ENCODE data around the gene LIPC.

- TF ChIP-seq CTCF (IDR thresholded peaks at IDR 0.05; ENCODE audit: borderline replicate concordance, extremely low read depth, low read length, poor library complexity, severe bottlenecking) = no peak
- TF ChIP-seq EZH2 (IDR thresholded peaks at IDR 0.05; ENCODE audit: borderline replicate concordance, low read depth, low read length, severe bottlenecking) = no peak
Measured at GRCh38 chr15:58559904-58560588, 128.3 kb downstream of the LIPC start.

Measured in DND-41 (cell line).